ENCODE results near the gene ZDHHC22.
"Not testable (repeated sequence)": the region's sequence is repeated elsewhere in the genome, so short reads cannot be mapped to it uniquely, and the experiment has no call there.

ZDHHC22 gene

DNA sequence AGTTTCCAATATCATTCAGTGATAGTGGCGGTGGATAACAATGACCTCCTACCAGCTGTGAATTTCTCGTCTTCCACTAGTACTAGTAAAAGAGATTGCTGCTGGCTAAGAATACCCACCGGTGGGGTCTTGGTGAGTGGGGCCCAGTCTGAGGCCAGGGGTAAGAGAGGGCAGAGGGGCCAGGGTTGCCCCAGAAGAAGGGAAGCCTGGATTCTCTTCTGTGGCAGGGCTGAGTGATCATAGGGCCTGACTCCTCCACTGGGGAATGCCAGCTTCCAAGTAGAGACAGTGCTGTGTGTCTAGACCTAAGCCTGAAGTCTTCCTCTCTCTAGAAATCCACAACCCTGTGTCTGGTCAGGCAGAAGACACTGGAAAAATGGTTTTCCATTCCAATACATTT lies 34.3 kb upstream of the ZDHHC22 start:
- H3K27ac ChIP-seq, result no peak overlapping the region
- TF ChIP-seq CTCF (IDR thresholded peaks at IDR 0.05) (no peak), ZFX (IDR thresholded peaks at IDR 0.05; ENCODE audit: borderline replicate concordance) (no peak)

GRCh38 chr14:77173911-77174617 lies 32.5 kb upstream of the ZDHHC22 start:
- not testable (repeated sequence) for H3K27ac ChIP-seq

DNA sequence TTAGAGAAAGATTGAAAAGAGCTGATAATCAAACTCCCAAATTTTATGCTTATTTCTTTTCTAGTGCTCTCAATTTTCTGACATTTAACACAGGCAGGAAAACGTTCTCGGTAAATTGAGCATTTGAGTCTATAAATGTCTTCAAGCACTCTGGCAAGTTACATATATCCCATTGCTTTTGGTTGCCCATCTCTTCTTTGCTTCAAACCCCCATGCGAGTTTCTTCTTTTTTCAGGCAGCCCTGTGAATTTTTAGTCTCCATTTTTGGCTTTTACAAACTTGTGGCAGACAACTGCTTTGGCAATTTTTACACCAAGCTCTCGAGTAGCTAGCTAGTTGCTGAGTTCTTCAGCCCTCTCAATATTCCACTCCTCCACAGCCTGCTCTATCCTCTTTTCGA lies 31.3 kb upstream of the ZDHHC22 start:
- TF ChIP-seq CTCF (IDR thresholded peaks at IDR 0.05) (no peak), ZFX (IDR thresholded peaks at IDR 0.05; ENCODE audit: borderline replicate concordance) (no peak)
- no peak overlapping the region for H3K27ac ChIP-seq

DNA sequence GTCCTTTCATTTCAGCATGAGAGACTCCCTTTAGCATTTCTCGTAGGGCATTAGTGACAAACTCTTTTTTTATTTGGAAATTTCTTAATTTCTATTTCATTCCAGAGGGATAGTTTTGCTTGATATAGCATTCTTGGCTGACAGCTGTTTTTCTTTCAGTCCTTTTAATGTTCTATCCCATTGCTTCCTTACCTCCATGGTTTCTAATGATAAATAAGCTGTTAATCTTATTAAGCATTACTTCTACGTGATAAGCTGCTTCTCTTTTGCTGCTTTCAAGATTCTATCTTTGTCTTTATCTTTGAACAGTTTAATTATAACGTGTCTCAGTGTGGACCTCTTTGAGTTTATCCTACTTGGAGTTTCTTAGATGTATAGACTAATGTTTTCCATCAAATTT lies 28.5 kb upstream of the ZDHHC22 start:
- TF ChIP-seq ZFX (IDR thresholded peaks at IDR 0.05; ENCODE audit: borderline replicate concordance) (no peak), CTCF (IDR thresholded peaks at IDR 0.05) (no peak)
- H3K27ac ChIP-seq, result no peak overlapping the region

DNA sequence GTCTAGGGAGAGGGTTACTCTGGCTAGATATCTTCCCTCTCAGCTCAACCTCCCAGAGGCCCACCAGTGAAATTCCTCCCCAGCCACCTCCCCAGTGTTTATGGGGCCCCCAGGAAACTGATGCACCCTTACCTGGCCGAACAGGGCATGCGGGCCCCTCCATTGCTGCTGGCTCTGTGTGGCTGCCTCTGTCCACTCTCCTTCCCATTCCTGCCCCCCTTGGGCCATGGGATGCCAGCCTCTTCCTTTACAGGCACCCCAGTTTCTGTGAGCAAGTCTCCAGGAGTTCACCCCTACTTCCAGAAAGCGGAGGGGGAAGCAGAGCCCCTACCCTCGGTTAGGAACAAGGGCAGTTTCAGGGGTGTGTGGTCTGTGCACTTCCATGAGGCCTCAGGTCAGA lies 19.4 kb upstream of the ZDHHC22 start:
- TF ChIP-seq ZFX (IDR thresholded peaks at IDR 0.05; ENCODE audit: borderline replicate concordance), result no peak
- no peak for TF ChIP-seq CTCF (IDR thresholded peaks at IDR 0.05)
- no peak overlapping the region for H3K27ac ChIP-seq

DNA sequence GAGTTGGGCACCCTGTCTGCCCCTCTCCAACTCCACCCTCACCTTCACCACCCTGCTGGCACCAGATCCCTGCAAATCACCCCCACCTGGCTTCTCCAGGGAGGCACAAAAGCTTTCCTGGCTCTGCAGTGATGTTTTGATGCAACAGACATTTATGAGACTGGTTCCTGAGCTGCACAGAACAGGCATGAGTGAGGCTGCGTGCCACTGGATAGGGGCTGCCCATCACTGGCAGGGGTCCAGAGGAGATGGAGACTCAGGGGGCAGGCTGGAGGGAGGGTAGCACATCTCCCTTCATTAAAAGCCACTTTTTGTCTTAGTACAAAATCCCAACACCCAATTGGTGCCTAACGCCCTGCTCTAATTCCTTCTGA lies 17.3 kb upstream of the ZDHHC22 start:
- TF ChIP-seq ZFX (IDR thresholded peaks at IDR 0.05; ENCODE audit: borderline replicate concordance) (no peak), CTCF (IDR thresholded peaks at IDR 0.05) (no peak)
- H3K27ac ChIP-seq, result no peak overlapping the region

GRCh38 chr14:77158175-77158881 lies 16.7 kb upstream of the ZDHHC22 start:
- TF ChIP-seq CTCF (IDR thresholded peaks at IDR 0.05) (no peak), ZFX (IDR thresholded peaks at IDR 0.05; ENCODE audit: borderline replicate concordance) (no peak)
- no peak overlapping the region for H3K27ac ChIP-seq

All from 22Rv1 (cell line).